Liver (tissue), 9 donors: ENCODE results near the gene ANKRD23. TPM values are rescaled to one million over a fixed set of nuclear protein-coding genes. Genes with fewer than 3 reads are reported as not detected.
"Not testable (repeated sequence)": the region's sequence is repeated elsewhere in the genome, so short reads cannot be mapped to it uniquely, and the experiment has no call there.

Experiments used
- DNase-seq: peaks from one replicate; pipeline ENCODE4 v3.0.0-alpha.2; 2017; ENCODE audit warnings: low spot score
- H3K27ac ChIP-seq, 2 donors: one replicate each; pipeline ENCODE4 v1.7.0; 2013; ENCODE audit warnings: inconsistent platforms in 2 of 2, low read length in 2 of 2, control low read depth in 1 of 2, low read depth in 1 of 2, mild to moderate bottlenecking in 1 of 2
- H3K27me3 ChIP-seq, 4 donors: one replicate each; pipeline versions ENCODE4 v1.6.1 to v1.7.0; 2013; ENCODE audit warnings: low read length in 3 of 4, inconsistent platforms in 1 of 4, mild to moderate bottlenecking in 1 of 4, moderate library complexity in 1 of 4; ENCODE audit not compliant: control insufficient read depth in 4 of 4, insufficient read depth in 4 of 4
- H3K36me3 ChIP-seq, 4 donors: one replicate each; pipeline versions ENCODE4 v1.6.1 to v1.7.0; 2013; ENCODE audit warnings: low read length in 3 of 4, mild to moderate bottlenecking in 3 of 4, low read depth in 1 of 4, moderate library complexity in 1 of 4; ENCODE audit not compliant: control insufficient read depth in 4 of 4, insufficient read depth in 3 of 4
- H3K4me1 ChIP-seq, 4 donors: one replicate each; pipeline versions ENCODE4 v1.6.1 to v1.7.0; 2013; ENCODE audit warnings: low read length in 3 of 4, mild to moderate bottlenecking in 3 of 4, moderate library complexity in 1 of 4; ENCODE audit not compliant: control insufficient read depth in 4 of 4, insufficient read depth in 4 of 4
- H3K4me3 ChIP-seq, 3 donors: one replicate each; pipeline versions ENCODE4 v1.6.1 to v1.7.0; 2013; ENCODE audit warnings: low read length in 3 of 3, control low read depth in 1 of 3, low read depth in 1 of 3, mild to moderate bottlenecking in 1 of 3
- H3K9ac ChIP-seq, 2 donors: one replicate each; pipeline ENCODE4 v1.7.0; 2013; ENCODE audit warnings: low read length in 2 of 2, mild to moderate bottlenecking in 2 of 2, moderate library complexity in 2 of 2, control low read depth in 1 of 2, low read depth in 1 of 2
- H3K9me3 ChIP-seq, 4 donors: one replicate each; pipeline versions ENCODE4 v1.6.1 to v1.7.0; 2013; ENCODE audit warnings: low read length in 3 of 4; ENCODE audit not compliant: control insufficient read depth in 4 of 4
- ATF3 ChIP-seq: IDR thresholded peaks from 2 replicates; pipeline ENCODE4 v1.6.1; 2016; ENCODE audit warnings: antibody characterized with exemption
- CTCF ChIP-seq: fragments of 150-350 bp; IDR thresholded peaks from 2 replicates; pipeline ENCODE4 v1.5.1; 2017; ENCODE audit warnings: improper control_type of control experiment, low read depth, low read length; ENCODE audit not compliant: missing input control
- FOXA2 ChIP-seq: IDR thresholded peaks from 2 replicates; pipeline ENCODE4 v1.6.1; 2016; ENCODE audit warnings: antibody characterized with exemption
- HNF4A ChIP-seq, 2 donors: conservative IDR thresholded peaks; 2 replicates each; pipeline ENCODE4 v1.6.1; 2016; ENCODE audit warnings: antibody characterized with exemption in 2 of 2, mild to moderate bottlenecking in 2 of 2
- MAX ChIP-seq: IDR thresholded peaks from 2 replicates; pipeline ENCODE4 v1.6.1; 2016; ENCODE audit warnings: antibody characterized with exemption
- NR2F2 ChIP-seq: IDR thresholded peaks from 2 replicates; pipeline ENCODE4 v1.6.1; 2016; ENCODE audit warnings: antibody characterized with exemption
- RAD21 ChIP-seq, 2 donors: IDR thresholded peaks; 2 replicates each; pipeline ENCODE4 v1.6.1; 2016; ENCODE audit warnings: antibody characterized with exemption in 2 of 2, mild to moderate bottlenecking in 2 of 2
- REST ChIP-seq: IDR thresholded peaks from 2 replicates; pipeline ENCODE4 v1.6.1; 2016; ENCODE audit warnings: antibody characterized with exemption, mild to moderate bottlenecking
- TAF1 ChIP-seq: conservative IDR thresholded peaks from 2 replicates; pipeline ENCODE4 v1.6.1; 2016; ENCODE audit warnings: antibody characterized with exemption, mild to moderate bottlenecking
- WGBS: extraction: QIAGEN DNeasy Blood & Tissue Kit; methylation state at CpG from one replicate; pipeline ENCODE4 v1.1.7; 2013; 5-methylcytosine and 5-hydroxymethylcytosine counted together
- polyA plus RNA-seq, 2 donors: library from polyadenylated mRNA; stranded (reverse) in 1 of 2; unstranded in 1 of 2; fragments of 200-250 nt in 1 of 2; fragments of >200 nt in 1 of 2; fragmentation: Nextera tagmentation in 1 of 2; extraction: Ambion mirVana in 1 of 2; gene quantifications; one replicate each; pipeline versions ENCODE4 v1.2.1 to v1.2.3, GENCODE V29; 2013 to 2015
- total RNA-seq, 2 donors: library from RNA; depleted of rRNA; stranded (reverse); fragments of >200 nt; gene quantifications; one replicate each; pipeline ENCODE4 v1.2.3, GENCODE V29; 2014
- donor health status: healthy.
- donor health status: healthy.
- donor health status: healthy.
- donor health status: healthy.
- donor health status: healthy.

ANKRD23 gene
- total and polyA plus RNA-seq, 4 donors = 0.82 to 4.2 (median 1.9) TPM

- peaks cover 0 to 11% (median 0%) of the 10 kb centered on the region in 4 donors for H3K4me1 ChIP-seq
- no peak overlapping the region for H3K9ac ChIP-seq
- no peaks in the 10 kb centered on the region for H3K36me3 ChIP-seq
- no peak overlapping the region for H3K4me3 ChIP-seq
- WGBS = 91% methylated on average over 7 of the region's 7 CpGs
- TF ChIP-seq NR2F2 (peak; percentile 34), MAX (no peak), TAF1 (no peak), RAD21 (IDR thresholded peaks at IDR 0.05) (no peak), CTCF (no peak)
- H3K27me3 ChIP-seq = no peaks in the 10 kb centered on the region
- no peak overlapping the region for H3K27ac ChIP-seq
- H3K9me3 ChIP-seq = no peaks in the 10 kb centered on the region
- no peak for DNase-seq
Observed at GRCh38 chr2:96890252-96890651, 46.4 kb upstream of the ANKRD23 start.

GRCh38 chr2:96889502-96889901, 45.7 kb upstream of the ANKRD23 start:
- H3K36me3 ChIP-seq, H3K27me3 ChIP-seq, H3K9me3 ChIP-seq, H3K4me3 ChIP-seq, H3K27ac ChIP-seq, DNase-seq, H3K9ac ChIP-seq: not testable (repeated sequence)
- peaks cover 0 to 16% (median 0%) of the 10 kb centered on the region in 4 donors for H3K4me1 ChIP-seq
- 95% methylated on average over 5 of the region's 5 CpGs for WGBS

GRCh38 chr2:96888072-96889011, 44.5 kb upstream of the ANKRD23 start:
- no peak for TF ChIP-seq RAD21 (IDR thresholded peaks at IDR 0.05)
- no peak for TF ChIP-seq HNF4A (conservative IDR thresholded peaks at IDR 0.05)
- no peak for TF ChIP-seq FOXA2
- TF ChIP-seq ATF3 = no peak
- TF ChIP-seq REST = no peak
- Histone ChIP-seq H3K27me3 (no peaks in the 10 kb centered on the region), H3K4me1 (peaks cover 0 to 16% (median 0%) of the 10 kb centered on the region in 4 donors), H3K9ac (no peak overlapping the region), H3K36me3 (no peaks in the 10 kb centered on the region), H3K4me3 (no peak overlapping the region), H3K27ac (no peak overlapping the region), H3K9me3 (no peaks in the 10 kb centered on the region)
- DNase-seq = no peak
- 77% methylated on average over 12 of the region's 12 CpGs for whole genome bisulfite sequencing
